ENCODE results near the gene P2RY6.

P2RY6 gene

GRCh38 chr11:73307323-73308002 lies 35.3 kb downstream of the P2RY6 start:
- H3K27ac ChIP-seq: peak overlapping the region; percentile 89
- TF ChIP-seq ZFX (IDR thresholded peaks at IDR 0.05; ENCODE audit: borderline replicate concordance) (no peak), CTCF (IDR thresholded peaks at IDR 0.05) (peak; percentile 87)

DNA sequence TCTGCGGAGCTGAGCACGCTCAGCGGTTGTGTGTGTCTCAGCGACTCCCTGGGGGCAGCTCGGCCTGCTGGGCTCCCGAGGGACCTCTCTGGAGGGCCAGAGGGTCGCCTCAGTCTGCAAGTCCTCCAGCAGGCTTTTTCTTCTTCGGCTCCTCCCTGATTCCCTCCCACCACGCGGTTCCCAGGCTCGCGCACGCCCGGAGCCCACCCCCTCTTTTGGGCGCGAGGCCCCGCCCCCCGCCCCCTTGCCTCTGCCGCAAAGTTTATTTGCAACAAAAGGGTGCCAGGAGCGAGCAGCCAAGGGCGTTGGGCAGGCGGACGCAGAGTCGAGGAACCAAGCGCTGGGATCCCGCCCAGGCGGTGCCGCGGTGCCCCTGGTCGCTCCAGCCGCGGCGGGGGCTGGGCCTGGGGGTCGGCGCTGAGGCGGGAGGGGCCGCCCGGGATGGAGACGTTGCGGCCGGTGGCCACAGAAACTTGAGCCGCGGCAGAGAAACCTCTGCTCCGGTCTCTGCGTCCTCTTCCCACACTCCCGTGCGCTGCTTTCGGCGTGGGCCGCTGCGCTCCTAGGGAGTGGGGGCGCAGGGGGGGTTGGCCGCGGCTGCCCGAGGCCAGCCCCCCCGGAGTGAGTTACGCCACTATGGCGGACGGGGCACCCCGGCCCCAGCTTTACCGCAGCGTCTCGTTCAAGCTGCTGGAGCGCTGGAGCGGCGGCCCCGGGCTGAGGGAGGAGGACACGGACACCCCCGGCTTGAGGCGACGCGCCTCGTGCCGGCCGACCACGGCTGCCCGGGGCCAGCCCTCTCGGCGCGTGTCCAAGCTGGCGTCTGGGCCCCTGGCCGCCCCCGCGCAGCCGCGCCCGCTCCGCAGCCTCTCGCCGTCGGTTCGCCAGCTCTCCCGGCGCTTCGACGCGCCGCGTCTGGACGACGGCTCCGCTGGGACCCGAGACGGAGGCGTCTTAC lies 36.1 kb downstream of the P2RY6 start, which contains the start of gene ARHGEF17:
ARHGEF17 (plus strand) TSS at position 274 of the 958 bp plus-strand sequence; CDS start at position 637, 363 bp downstream.
- no peak for TF ChIP-seq CTCF (IDR thresholded peaks at IDR 0.05)
- TF ChIP-seq ZFX (IDR thresholded peaks at IDR 0.05; ENCODE audit: borderline replicate concordance): no peak
- H3K27ac ChIP-seq: peak within 1 kb of the TSS; percentile 89

GRCh38 chr11:73308961-73309919 lies 37.1 kb downstream of the P2RY6 start:
- no peak for TF ChIP-seq ZFX (IDR thresholded peaks at IDR 0.05; ENCODE audit: borderline replicate concordance)
- TF ChIP-seq CTCF (IDR thresholded peaks at IDR 0.05): no peak
- H3K27ac ChIP-seq: peak overlapping the region; percentile 89

DNA sequence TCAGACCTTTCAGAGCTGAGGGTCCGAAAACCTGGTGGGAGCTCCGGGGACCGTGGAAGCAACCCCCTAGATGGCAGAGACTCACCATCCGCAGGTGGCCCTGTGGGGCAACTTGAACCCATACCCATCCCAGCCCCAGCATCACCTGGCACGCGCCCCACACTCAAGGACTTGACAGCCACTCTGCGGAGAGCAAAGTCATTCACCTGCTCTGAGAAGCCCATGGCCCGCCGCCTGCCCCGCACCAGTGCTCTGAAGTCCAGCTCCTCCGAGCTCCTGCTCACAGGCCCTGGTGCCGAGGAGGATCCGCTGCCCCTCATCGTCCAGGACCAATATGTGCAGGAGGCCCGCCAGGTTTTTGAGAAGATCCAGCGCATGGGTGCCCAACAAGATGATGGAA lies 37.9 kb downstream of the P2RY6 start:
- no peak overlapping the region for H3K27ac ChIP-seq
- TF ChIP-seq ZFX (IDR thresholded peaks at IDR 0.05; ENCODE audit: borderline replicate concordance): no peak
- TF ChIP-seq CTCF (IDR thresholded peaks at IDR 0.05): no peak

DNA sequence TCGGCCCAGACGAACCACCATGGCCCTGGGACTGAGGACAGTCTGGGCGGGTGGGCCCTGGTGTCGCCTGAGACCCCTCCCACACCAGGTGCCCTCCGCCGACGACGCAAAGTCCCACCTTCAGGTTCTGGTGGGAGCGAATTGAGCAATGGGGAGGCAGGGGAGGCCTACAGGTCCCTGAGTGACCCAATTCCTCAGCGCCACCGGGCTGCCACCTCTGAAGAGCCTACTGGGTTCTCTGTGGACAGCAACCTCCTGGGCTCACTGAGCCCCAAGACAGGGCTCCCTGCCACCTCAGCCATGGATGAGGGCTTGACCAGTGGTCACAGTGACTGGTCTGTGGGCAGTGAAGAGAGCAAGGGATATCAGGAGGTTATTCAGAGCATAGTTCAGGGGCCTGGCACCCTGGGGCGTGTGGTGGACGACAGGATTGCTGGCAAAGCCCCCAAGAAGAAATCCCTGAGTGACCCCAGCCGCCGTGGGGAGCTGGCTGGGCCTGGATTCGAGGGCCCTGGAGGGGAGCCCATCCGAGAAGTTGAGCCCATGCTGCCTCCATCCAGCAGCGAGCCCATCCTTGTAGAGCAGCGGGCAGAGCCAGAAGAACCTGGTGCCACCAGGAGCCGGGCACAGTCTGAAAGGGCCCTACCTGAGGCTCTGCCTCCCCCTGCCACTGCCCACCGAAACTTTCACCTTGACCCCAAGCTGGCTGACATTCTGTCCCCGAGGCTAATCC lies 38.7 kb downstream of the P2RY6 start:
- no peak overlapping the region for H3K27ac ChIP-seq
- TF ChIP-seq ZFX (IDR thresholded peaks at IDR 0.05; ENCODE audit: borderline replicate concordance) (no peak), CTCF (IDR thresholded peaks at IDR 0.05) (no peak)

GRCh38 chr11:73311394-73311869 lies 39.3 kb downstream of the P2RY6 start:
- no peak overlapping the region for H3K27ac ChIP-seq
- TF ChIP-seq CTCF (IDR thresholded peaks at IDR 0.05) (no peak), ZFX (IDR thresholded peaks at IDR 0.05; ENCODE audit: borderline replicate concordance) (no peak)
